Adrenal gland (tissue), 12 donors: ENCODE results near the gene ARSD. TPM values are rescaled to one million over a fixed set of nuclear protein-coding genes. Genes with fewer than 3 reads are reported as not detected.
A peak's percentile ranks its signal among the peaks of the same experiment; 100 is the strongest.

Source experiments
- DNase-seq, 7 donors: peaks; one replicate each; pipeline ENCODE4 v3.0.0-alpha.2; 2019 to 2020
- H3K27ac ChIP-seq, 5 donors: fragments of 200-600 bp; sonication (generic) in 4 of 5; 1 replicate in 3 of 5; 2 replicates in 2 of 5; pipeline versions ENCODE4 v1.5.1 to v1.8.0; 2016 to 2020; ENCODE audit warnings: mild to moderate bottlenecking in 1 of 5
- H3K27me3 ChIP-seq: fragments of 200-600 bp; 2 replicates; pipeline ENCODE4 v1.8.0; 2021
- H3K36me3 ChIP-seq, 2 donors: fragments of 200-600 bp; replicated peaks in 1 of 2; 1 replicate in 1 of 2; 2 replicates in 1 of 2; pipeline versions ENCODE4 v1.5.1 to v1.8.0; 2018 to 2022
- H3K4me1 ChIP-seq, 2 donors: fragments of 200-600 bp; replicated peaks in 1 of 2; 1 replicate in 1 of 2; 2 replicates in 1 of 2; pipeline versions ENCODE4 v1.5.1 to v1.8.0; 2018 to 2021
- H3K4me3 ChIP-seq, 4 donors: fragments of 200-600 bp; sonication (generic) in 3 of 4; one replicate each; pipeline ENCODE4 v1.5.1; 2016 to 2018
- H3K9me3 ChIP-seq, 3 donors: fragments of 200-600 bp; sonication (generic) in 1 of 3; replicated peaks in 1 of 3; 1 replicate in 2 of 3; 2 replicates in 1 of 3; pipeline versions ENCODE4 v1.5.1 to v1.8.0; 2016 to 2021
- POLR2A ChIP-seq, 2 donors: fragments of 450-650 bp; IDR thresholded peaks; one replicate each; pipeline ENCODE4 v1.6.1; 2017; ENCODE audit warnings: antibody characterized with exemption in 2 of 2, mild to moderate bottlenecking in 2 of 2, moderate library complexity in 1 of 2
- whole genome bisulfite sequencing, 4 donors: extraction: QIAGEN DNeasy Blood & Tissue Kit in 2 of 4; methylation state at CpG; one replicate each; pipeline versions ENCODE4 v1.1.5 to v1.1.7; 2013 to 2017; 5-methylcytosine and 5-hydroxymethylcytosine counted together
- intact Hi-C, 2 donors: fragments of 100-400 bp; cut with DNase I; formaldehyde crosslinking; loops; one replicate each; pipeline versions ENCODE4 v1.14.1 to v1.15.0; 2022 to 2023
- polyA plus RNA-seq, 3 donors: library from polyadenylated mRNA; stranded (reverse); fragments of 200-250 nt in 2 of 3; fragments of 350-450 nt in 1 of 3; fragmentation: Illumina TruSeq in 1 of 3; extraction: RNeasy Lipid Tissue Mini Kit (QIAGEN cat#74804) in 1 of 3; gene quantifications; one replicate each; pipeline ENCODE4 v1.2.3, GENCODE V29; 2013 to 2014
- total RNA-seq, 9 donors: library from RNA; depleted of rRNA in 4 of 9; stranded (reverse); fragments of >200 nt in 4 of 9; fragments of 120-200 nt in 1 of 9; fragmentation: NEBNext Ultra II Directional in 1 of 9; extraction: Animal tissue kit (Norgen Biotek cat#: 25700) in 1 of 9; gene quantifications; one replicate each; pipeline versions ENCODE4 v1.1.0 to v1.2.4, GENCODE V29; 2013 to 2023
- TF ChIP-seq, protein P1 (sequence below), 6 experiments: fragments of 450-650 bp in 4 of 6; fragments of 200-600 bp in 2 of 6; sonication (generic) in 1 of 6; IDR thresholded peaks; 1 replicate in 5 of 6; 2 replicates in 1 of 6; pipeline versions ENCODE4 v1.5.1 to v1.8.0; 2016 to 2021; ENCODE audit warnings: antibody characterized with exemption in 6 of 6, mild to moderate bottlenecking in 2 of 6, moderate library complexity in 1 of 6
- donor health status: healthy with polysubstance abuse.
- donor health status: Bipolar disorder and iron deficiency.
- donor health status: DM: yes; HTN: yes; CAD: no.
- donor health status: DM: no; HTN: no; CAD: no.
- donor health status: DM: no; HTN: no; CAD: no.
- donor health status: DM: yes; HTN: yes; CAD: no.

ARSD gene
- total and polyA plus RNA-seq, 12 donors, result 9.9 to 24.9 (median 17.0) TPM

DNA sequence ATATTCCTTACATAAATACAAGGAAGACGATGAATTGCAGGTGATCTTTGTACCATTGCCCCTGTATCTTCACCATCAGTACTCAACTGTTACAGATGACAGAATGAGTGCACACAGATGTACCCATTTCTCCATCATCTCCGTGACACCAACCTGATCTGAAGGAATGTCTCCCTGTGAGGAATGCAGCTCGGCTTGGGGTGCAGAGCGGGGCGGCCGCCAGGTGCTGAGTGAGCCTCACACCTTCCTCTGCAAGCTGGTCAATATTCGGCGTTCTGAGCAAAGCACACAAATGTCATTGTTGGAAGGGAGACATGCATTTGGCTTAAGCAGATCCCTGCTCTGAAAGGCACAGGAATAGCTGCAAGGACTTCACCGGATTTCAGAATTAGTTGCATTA is 7.4 kb downstream of the ARSD start:
- H3K4me3 ChIP-seq, result no peak overlapping the region
- intact Hi-C loops, result no loop called here
- no peaks in the 10 kb centered on the region for H3K4me1 ChIP-seq
- H3K36me3 ChIP-seq, result peaks cover 0 to 14% of the 10 kb centered on the region in 2 donors
- no peaks in the 10 kb centered on the region for H3K9me3 ChIP-seq
- no peak for TF ChIP-seq POLR2A (IDR thresholded peaks at IDR 0.05)
- TF ChIP-seq, protein P1, sequence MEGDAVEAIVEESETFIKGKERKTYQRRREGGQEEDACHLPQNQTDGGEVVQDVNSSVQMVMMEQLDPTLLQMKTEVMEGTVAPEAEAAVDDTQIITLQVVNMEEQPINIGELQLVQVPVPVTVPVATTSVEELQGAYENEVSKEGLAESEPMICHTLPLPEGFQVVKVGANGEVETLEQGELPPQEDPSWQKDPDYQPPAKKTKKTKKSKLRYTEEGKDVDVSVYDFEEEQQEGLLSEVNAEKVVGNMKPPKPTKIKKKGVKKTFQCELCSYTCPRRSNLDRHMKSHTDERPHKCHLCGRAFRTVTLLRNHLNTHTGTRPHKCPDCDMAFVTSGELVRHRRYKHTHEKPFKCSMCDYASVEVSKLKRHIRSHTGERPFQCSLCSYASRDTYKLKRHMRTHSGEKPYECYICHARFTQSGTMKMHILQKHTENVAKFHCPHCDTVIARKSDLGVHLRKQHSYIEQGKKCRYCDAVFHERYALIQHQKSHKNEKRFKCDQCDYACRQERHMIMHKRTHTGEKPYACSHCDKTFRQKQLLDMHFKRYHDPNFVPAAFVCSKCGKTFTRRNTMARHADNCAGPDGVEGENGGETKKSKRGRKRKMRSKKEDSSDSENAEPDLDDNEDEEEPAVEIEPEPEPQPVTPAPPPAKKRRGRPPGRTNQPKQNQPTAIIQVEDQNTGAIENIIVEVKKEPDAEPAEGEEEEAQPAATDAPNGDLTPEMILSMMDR (IDR thresholded peaks at IDR 0.05), result no peak
- H3K27ac ChIP-seq, result no peak overlapping the region
- WGBS, 4 donors, result 85 to 100% (median 92%) methylated on average over 1 to 9 of the region's 9 CpGs
- no peak for DNase-seq
- no peaks in the 10 kb centered on the region for H3K27me3 ChIP-seq

DNA sequence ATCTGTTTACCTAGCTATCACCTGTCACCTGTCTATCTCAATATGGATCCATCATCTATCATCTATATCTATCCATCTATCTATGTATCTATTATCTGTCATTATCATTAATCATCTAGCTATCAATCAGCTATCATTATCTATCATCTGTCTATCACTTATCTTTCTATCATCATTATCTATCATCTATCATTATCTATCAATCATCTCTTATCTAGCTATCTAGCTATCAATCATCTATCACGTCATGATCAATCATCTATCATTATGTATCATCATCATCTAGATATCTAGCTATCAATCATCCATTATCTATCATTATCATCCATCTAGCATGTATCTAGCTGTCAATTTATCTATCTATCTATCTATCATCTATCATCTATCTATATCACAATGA is 7.9 kb downstream of the ARSD start:
- WGBS, 4 donors, result 61 to 88% (median 77%) methylated on average over 1 of the region's 1 CpG
- Histone ChIP-seq H3K4me3 (no peak overlapping the region), H3K9me3 (no peaks in the 10 kb centered on the region), H3K27me3 (no peaks in the 10 kb centered on the region), H3K4me1 (no peaks in the 10 kb centered on the region), H3K27ac (no peak overlapping the region), H3K36me3 (peaks cover 0 to 14% of the 10 kb centered on the region in 2 donors)
- TF ChIP-seq POLR2A (IDR thresholded peaks at IDR 0.05), result no peak
- TF ChIP-seq, protein P1 (IDR thresholded peaks at IDR 0.05), result no peak
- intact Hi-C loops, result no loop called here
- no peak for DNase-seq

DNA sequence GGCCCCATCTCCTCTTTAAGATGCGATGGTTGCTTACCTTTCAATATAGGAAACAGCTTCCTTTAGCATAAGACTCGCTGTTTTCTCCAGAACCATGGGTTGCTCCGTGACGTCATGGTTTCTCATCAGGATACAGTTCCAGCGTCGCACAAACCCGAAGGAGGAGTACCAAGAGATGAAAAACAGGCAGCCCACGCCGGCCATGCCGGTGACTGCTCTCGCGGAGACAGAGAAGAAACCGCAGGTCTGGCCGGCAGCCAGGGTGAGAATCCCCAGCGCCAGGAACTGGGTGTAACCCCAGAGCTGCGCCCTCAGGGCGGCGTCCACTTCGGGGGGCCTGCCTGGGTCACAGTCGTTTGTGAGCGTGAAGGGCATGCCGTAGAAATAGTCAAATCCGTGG is 11.4 kb downstream of the ARSD start:
- 96 to 98% (median 96%) methylated on average over 23 of the region's 23 CpGs for WGBS, 4 donors
- H3K36me3 ChIP-seq, result peaks cover 0 to 17% of the 10 kb centered on the region in 2 donors
- no peak overlapping the region for H3K4me3 ChIP-seq
- no peak overlapping the region for H3K27ac ChIP-seq
- no peaks in the 10 kb centered on the region for H3K27me3 ChIP-seq
- no peak for TF ChIP-seq POLR2A (IDR thresholded peaks at IDR 0.05)
- TF ChIP-seq, protein P1 (IDR thresholded peaks at IDR 0.05), result no peak
- no peaks in the 10 kb centered on the region for H3K9me3 ChIP-seq
- no peak for DNase-seq
- intact Hi-C loops, result no loop called here
- H3K4me1 ChIP-seq, result no peaks in the 10 kb centered on the region

DNA sequence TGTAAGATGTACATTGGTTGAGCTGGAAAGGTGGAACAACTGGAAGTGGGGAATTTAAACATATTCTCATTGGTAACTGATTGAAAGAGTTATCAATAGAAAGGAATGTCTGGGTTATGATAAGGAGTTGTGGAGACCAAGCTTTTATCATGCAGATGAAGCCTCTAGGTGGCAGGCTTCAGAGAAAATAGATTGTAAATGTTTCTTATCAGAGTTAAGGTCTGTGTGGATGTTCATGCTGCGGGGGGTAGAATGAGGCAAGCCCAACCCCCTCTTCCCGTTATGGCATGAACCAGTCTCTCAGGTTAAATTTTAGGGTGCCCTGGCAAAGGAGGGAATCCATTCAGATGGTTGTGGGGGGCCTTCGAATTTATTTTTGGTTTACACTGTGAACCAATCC is 16.0 kb downstream of the ARSD start:
- Histone ChIP-seq H3K27me3 (no peaks in the 10 kb centered on the region), H3K9me3 (no peaks in the 10 kb centered on the region), H3K27ac (no peak overlapping the region), H3K4me1 (no peaks in the 10 kb centered on the region), H3K4me3 (no peak overlapping the region), H3K36me3 (peaks cover 0 to 3% of the 10 kb centered on the region in 2 donors)
- DNase-seq, result no peak
- no peak for TF ChIP-seq POLR2A (IDR thresholded peaks at IDR 0.05)
- TF ChIP-seq, protein P1 (IDR thresholded peaks at IDR 0.05), result peak in 1 of 6 experiments; percentile 10
- 54 to 75% (median 68%) methylated on average over 3 of the region's 3 CpGs for WGBS, 4 donors
- intact Hi-C loops, result no loop called here
